Fibroblast of the aortic adventitia (primary cell): ENCODE measurements around the gene RGS6. TPM values are rescaled to one million over a fixed set of nuclear protein-coding genes. Genes with fewer than 3 reads are reported as not detected.
A peak's percentile ranks its signal among the peaks of the same experiment; 100 is the strongest.

Source experiments
- DNase-seq: peaks from one replicate; pipeline ENCODE4 v3.0.0-alpha.2; 2010; ENCODE audit warnings: low read depth
- H3K4me3 ChIP-seq: 2 replicates; pipeline ENCODE4 v1.5.1; 2011; ENCODE audit warnings: low read depth, mild to moderate bottlenecking, control low read depth, low read length, moderate library complexity
- CTCF ChIP-seq: IDR thresholded peaks from 2 replicates; pipeline ENCODE4 v1.5.1; 2011; ENCODE audit warnings: mild to moderate bottlenecking, low read length, control low read depth, inconsistent platforms; ENCODE audit not compliant: insufficient read depth
- total RNA-seq: library from RNA; depleted of rRNA; stranded (reverse); fragments of >200 nt; gene quantifications from 2 replicates; pipeline ENCODE4 v1.2.3, GENCODE V29; 2012; ENCODE audit warnings: low replicate concordance

RGS6 gene
- total RNA-seq, 1 donor: not detected

- no peak for DNase-seq
- no peak overlapping the region for H3K4me3 ChIP-seq
- TF ChIP-seq CTCF: no peak
These were observed 609.3 kb downstream of the RGS6 start for GRCh38 chr14:72541546-72541945.

DNA sequence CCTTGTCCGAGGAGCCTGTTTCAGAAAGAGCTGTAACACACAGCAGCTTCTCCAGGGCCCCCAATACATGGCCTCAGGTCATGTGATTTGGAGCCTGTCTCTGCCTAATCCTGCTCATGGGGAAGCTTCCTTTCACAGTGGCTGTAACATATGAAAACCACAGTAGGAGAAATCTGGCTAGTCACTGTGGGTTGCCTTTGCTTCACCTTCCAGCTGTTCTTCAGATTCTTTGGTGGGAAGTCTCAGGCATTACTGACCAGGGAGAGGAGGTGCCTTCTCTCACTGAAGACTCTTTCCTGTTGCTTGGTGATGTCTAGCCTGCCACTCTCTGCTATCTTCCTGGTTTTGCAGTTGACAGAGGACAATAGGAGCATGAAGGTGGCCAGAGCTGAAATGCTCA lies 611.1 kb downstream of the RGS6 start:
- no peak for DNase-seq
- H3K4me3 ChIP-seq: no peak overlapping the region
- no peak for TF ChIP-seq CTCF

DNA sequence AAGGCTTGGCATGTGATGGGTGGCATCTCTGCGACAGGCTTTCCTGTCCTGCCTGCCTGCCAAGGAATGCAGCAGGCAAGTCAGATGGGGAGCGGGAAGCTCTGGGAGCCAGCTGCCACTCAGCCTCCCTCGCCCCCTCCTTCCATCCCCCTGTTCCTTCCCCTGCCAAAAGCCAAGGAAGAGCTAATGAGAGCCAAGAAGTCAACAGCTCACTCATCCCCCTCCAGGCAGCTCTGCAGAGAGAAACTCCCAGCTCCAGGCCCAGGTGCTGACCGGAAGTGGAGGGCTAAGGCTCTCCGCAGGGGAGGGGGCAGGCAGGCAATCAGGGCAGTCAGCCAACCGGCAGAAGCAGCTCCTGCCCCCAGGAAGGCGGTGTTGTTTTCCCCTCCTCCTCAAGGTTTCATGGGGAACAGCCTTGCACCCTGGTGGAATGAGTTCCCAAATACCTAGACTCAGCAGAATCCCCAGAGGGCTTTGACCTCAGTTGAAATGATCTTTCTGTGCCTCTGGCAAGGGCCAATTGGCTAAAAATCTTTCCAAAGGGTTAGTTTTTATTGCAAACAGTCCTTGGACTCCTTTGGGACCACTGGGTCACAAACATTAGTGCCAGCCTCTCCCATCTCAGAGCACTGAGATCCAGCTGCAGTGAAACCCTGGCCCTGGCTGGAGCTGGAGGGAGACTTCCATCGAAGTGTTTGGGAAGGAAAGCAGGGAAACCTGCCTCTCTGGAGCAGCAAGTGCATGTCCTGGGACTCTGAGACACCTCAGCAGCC lies 612.6 kb downstream of the RGS6 start:
- no peak for DNase-seq
- no peak for TF ChIP-seq CTCF
- no peak overlapping the region for H3K4me3 ChIP-seq

- H3K4me3 ChIP-seq: no peak overlapping the region
- TF ChIP-seq CTCF: no peak
- no peak for DNase-seq
These were observed 613.4 kb downstream of the RGS6 start for GRCh38 chr14:72545411-72546311.

- no peak for TF ChIP-seq CTCF
- no peak for DNase-seq
These were observed 614.3 kb downstream of the RGS6 start for GRCh38 chr14:72546344-72547016.

GRCh38 chr14:72547999-72548398 lies 615.8 kb downstream of the RGS6 start:
- TF ChIP-seq CTCF: peak; percentile 21
- peak; percentile 27 for DNase-seq
- H3K4me3 ChIP-seq: no peak overlapping the region

More at GRCh38 chr14:72546344-72547016, 614.3 kb downstream of the RGS6 start:
- no peak overlapping the region for H3K4me3 ChIP-seq
